BLaER1 treated with 17β-estradiol and CSF1 and Interleukin-3, amounts not matched to agents 10 nM and 100 nM (cell line): Measurements from ENCODE around the gene XAB2.
"Not testable (repeated sequence)": the region's sequence is repeated elsewhere in the genome, so short reads cannot be mapped to it uniquely, and the experiment has no call there.

Experiments
- H3K27ac ChIP-seq, 11 experiments: shearing (Covaris generic); formaldehyde crosslinking; 2 replicates each; pipeline ENCODE4 v1.8.1; 2022
- H3K27me3 ChIP-seq, 11 experiments: shearing (Covaris generic); formaldehyde crosslinking; 2 replicates each; pipeline ENCODE4 v1.8.1; 2022
- H3K36me3 ChIP-seq, 11 experiments: shearing (Covaris generic); formaldehyde crosslinking; 2 replicates each; pipeline ENCODE4 v1.8.1; 2022
- H3K4me1 ChIP-seq, 10 experiments: shearing (Covaris generic); formaldehyde crosslinking; 2 replicates each; pipeline ENCODE4 v1.8.1; 2022
- H3K4me2 ChIP-seq, 11 experiments: shearing (Covaris generic); formaldehyde crosslinking; 2 replicates each; pipeline ENCODE4 v1.8.1; 2022
- H3K4me3 ChIP-seq, 10 experiments: shearing (Covaris generic); formaldehyde crosslinking; 2 replicates each; pipeline ENCODE4 v1.8.1; 2022
- H3K9ac ChIP-seq, 11 experiments: shearing (Covaris generic); formaldehyde crosslinking; 2 replicates each; pipeline ENCODE4 v1.8.1; 2022
- H3K9me3 ChIP-seq, 11 experiments: shearing (Covaris generic); formaldehyde crosslinking; replicated peaks in 1 of 11; 2 replicates each; pipeline ENCODE4 v1.8.1; 2022
- H4K20me1 ChIP-seq, 11 experiments: shearing (Covaris generic); formaldehyde crosslinking; 2 replicates each; pipeline ENCODE4 v1.8.1; 2022
- Cebpa-rat ChIP-seq, 11 experiments: shearing (Covaris generic); IDR thresholded peaks; 2 replicates each; pipeline ENCODE4 v1.8.1; 2022

XAB2 gene

GRCh38 chr19:7645656-7646425 lies 16.5 kb upstream of the XAB2 start:
- H3K27ac ChIP-seq, result peak overlapping the region in 9 of 11 experiments; percentile 27 to 81 (median 58); a peak in 16 of 22 replicates
- H3K9me3 ChIP-seq, result peaks cover 0 to 14% (median 0%) of the 10 kb centered on the region in 11 experiments; a peak in 3 of 22 replicates
- peak overlapping the region in 9 of 11 experiments; percentile 27 to 71 (median 58); a peak in 14 of 22 replicates for H3K9ac ChIP-seq
- peaks cover 18 to 70% (median 53%) of the 10 kb centered on the region in 11 experiments; a peak in 19 of 22 replicates for H3K36me3 ChIP-seq
- H3K4me1 ChIP-seq, result peaks cover 0 to 35% (median 23%) of the 10 kb centered on the region in 10 experiments; a peak in 14 of 20 replicates
- no peak for TF ChIP-seq Cebpa-rat (IDR thresholded peaks at IDR 0.05)
- peak overlapping the region in 8 of 11 experiments; percentile 31 to 83 (median 71); a peak in 16 of 22 replicates for H3K4me2 ChIP-seq
- H3K27me3 ChIP-seq, result peaks cover 0 to 1% (median 0%) of the 10 kb centered on the region in 11 experiments; a peak in 1 of 22 replicates
- H3K4me3 ChIP-seq, result peak overlapping the region in 1 of 10 experiments; percentile 26; a peak in 2 of 20 replicates
- peaks cover 0 to 16% (median 0%) of the 10 kb centered on the region in 11 experiments; a peak in 8 of 22 replicates for H4K20me1 ChIP-seq

GRCh38 chr19:7645163-7645562 lies 15.8 kb upstream of the XAB2 start:
- Histone ChIP-seq H3K27me3 (no peaks in the 10 kb centered on the region), H3K4me1 (peaks cover 0 to 35% (median 23%) of the 10 kb centered on the region in 10 experiments; a peak in 14 of 20 replicates), H3K9me3 (peaks cover 0 to 14% (median 0%) of the 10 kb centered on the region in 11 experiments; a peak in 3 of 22 replicates), H3K36me3 (peaks cover 18 to 77% (median 58%) of the 10 kb centered on the region in 11 experiments; a peak in 19 of 22 replicates), H3K9ac (peak overlapping the region in 9 of 11 experiments; percentile 27 to 71 (median 58); a peak in 14 of 22 replicates), H4K20me1 (peaks cover 0 to 22% (median under 1%) of the 10 kb centered on the region in 11 experiments; a peak in 8 of 22 replicates), H3K4me3 (no peak overlapping the region), H3K4me2 (peak overlapping the region in 8 of 11 experiments; percentile 31 to 83 (median 71); a peak in 16 of 22 replicates), H3K27ac (peak overlapping the region in 8 of 11 experiments; percentile 33 to 81 (median 60); a peak in 13 of 22 replicates)
- TF ChIP-seq Cebpa-rat (IDR thresholded peaks at IDR 0.05), result peak in 1 of 11 experiments; percentile 26; a peak in 1 of 22 replicates

- Histone ChIP-seq H3K4me2 (peak overlapping the region in 6 of 11 experiments; percentile 67 to 83 (median 78); a peak in 10 of 22 replicates), H4K20me1 (peaks cover 0 to 29% (median 4%) of the 10 kb centered on the region in 11 experiments; a peak in 10 of 22 replicates), H3K4me1 (peaks cover 0 to 38% (median 24%) of the 10 kb centered on the region in 10 experiments; a peak in 14 of 20 replicates), H3K27ac (peak overlapping the region in 6 of 11 experiments; percentile 33 to 81 (median 68); a peak in 9 of 22 replicates), H3K9ac (peak overlapping the region in 5 of 11 experiments; percentile 45 to 71 (median 62); a peak in 8 of 22 replicates), H3K36me3 (peaks cover 18 to 84% (median 58%) of the 10 kb centered on the region in 11 experiments; a peak in 19 of 22 replicates), H3K9me3 (peaks cover 0 to 14% (median 0%) of the 10 kb centered on the region in 11 experiments; a peak in 3 of 22 replicates), H3K27me3 (no peaks in the 10 kb centered on the region), H3K4me3 (no peak overlapping the region)
- no peak for TF ChIP-seq Cebpa-rat (IDR thresholded peaks at IDR 0.05)
These were observed 15.2 kb upstream of the XAB2 start for GRCh38 chr19:7644550-7644877.

- H3K9me3 ChIP-seq, result peaks cover 0 to 14% (median 0%) of the 10 kb centered on the region in 11 experiments; a peak in 3 of 22 replicates
- peak overlapping the region in 1 of 11 experiments; percentile 81; a peak in 1 of 22 replicates for H3K27ac ChIP-seq
- H3K9ac ChIP-seq, H3K27me3 ChIP-seq, H3K4me3 ChIP-seq: not testable (repeated sequence)
- H3K4me1 ChIP-seq, result peaks cover 0 to 44% (median 26%) of the 10 kb centered on the region in 10 experiments; a peak in 14 of 20 replicates
- H3K4me2 ChIP-seq, result peak overlapping the region in 5 of 11 experiments; percentile 67 to 83 (median 81); a peak in 9 of 22 replicates
- peaks cover 0 to 35% (median 4%) of the 10 kb centered on the region in 11 experiments; a peak in 12 of 22 replicates for H4K20me1 ChIP-seq
- H3K36me3 ChIP-seq, result peaks cover 18 to 88% (median 58%) of the 10 kb centered on the region in 11 experiments; a peak in 19 of 22 replicates
These were observed 14.5 kb upstream of the XAB2 start for GRCh38 chr19:7643629-7644549.

GRCh38 chr19:7643031-7643415 lies 13.7 kb upstream of the XAB2 start:
- no peak for TF ChIP-seq Cebpa-rat (IDR thresholded peaks at IDR 0.05)
- peaks cover 6 to 53% (median 31%) of the 10 kb centered on the region in 10 experiments; a peak in 18 of 20 replicates for H3K4me1 ChIP-seq
- H3K4me3 ChIP-seq, result no peak overlapping the region
- H3K9ac ChIP-seq, result no peak overlapping the region
- peaks cover 0 to 39% (median 6%) of the 10 kb centered on the region in 11 experiments; a peak in 12 of 22 replicates for H4K20me1 ChIP-seq
- H3K4me2 ChIP-seq, result no peak overlapping the region
- H3K27me3 ChIP-seq, result no peaks in the 10 kb centered on the region
- no peak overlapping the region for H3K27ac ChIP-seq
- H3K36me3 ChIP-seq, result peaks cover 18 to 93% (median 58%) of the 10 kb centered on the region in 11 experiments; a peak in 19 of 22 replicates
- peaks cover 0 to 14% (median 0%) of the 10 kb centered on the region in 11 experiments; a peak in 3 of 22 replicates for H3K9me3 ChIP-seq

- no peak overlapping the region for H3K4me2 ChIP-seq
- TF ChIP-seq Cebpa-rat (IDR thresholded peaks at IDR 0.05), result no peak
- peaks cover 16 to 87% (median 56%) of the 10 kb centered on the region in 11 experiments; a peak in 19 of 22 replicates for H3K36me3 ChIP-seq
- H4K20me1 ChIP-seq, result peaks cover 0 to 39% (median 6%) of the 10 kb centered on the region in 11 experiments; a peak in 12 of 22 replicates
- H3K27ac ChIP-seq, result no peak overlapping the region
- no peaks in the 10 kb centered on the region for H3K27me3 ChIP-seq
- H3K9ac ChIP-seq, result no peak overlapping the region
- peaks cover 0 to 14% (median 0%) of the 10 kb centered on the region in 11 experiments; a peak in 3 of 22 replicates for H3K9me3 ChIP-seq
- peaks cover 11 to 58% (median 37%) of the 10 kb centered on the region in 10 experiments; a peak in 19 of 20 replicates for H3K4me1 ChIP-seq
- H3K4me3 ChIP-seq, result no peak overlapping the region
These were observed 13.1 kb upstream of the XAB2 start for GRCh38 chr19:7642295-7643030.
